ENCODE results near the gene GUCA2A. TPM values are rescaled to one million over a fixed set of nuclear protein-coding genes. Genes with fewer than 3 reads are reported as not detected.

GUCA2A gene
- total RNA-seq, 4 donors from 2014 or later: 6.0 TPM; not detected in 3

GRCh38 chr1:42136466-42136865 lies 28.1 kb downstream of the GUCA2A start:
- Histone ChIP-seq H3K27me3 (peaks cover 0 to 4% (median 0%) of the 10 kb centered on the region in 3 donors), H3K4me1 (no peaks in the 10 kb centered on the region), H3K9me3 (no peaks in the 10 kb centered on the region), H3K4me3 (no peak overlapping the region), H3K36me3 (no peaks in the 10 kb centered on the region), H3K27ac (no peak overlapping the region)
- intact Hi-C loops (cut with DNase I; ENCODE audit: low total_unique reads) (no loop called here), in situ Hi-C loops (cut with MboI; ENCODE audit: low sequenced_read_pairs in 4 of 4) (loop anchor here in 1 of 4 donors (25.0 kb wide), 2 partner anchors 601 to 926 kb away; partner anchors contain the start of gene CLDN19)
- ATAC-seq (no peak), DNase-seq (no peak)
- TF ChIP-seq CTCF (IDR thresholded peaks at IDR 0.05 in 4 of 5, conservative IDR thresholded peaks at IDR 0.05 in 1 of 5): no peak

- peaks cover 0 to 1% (median 0%) of the 10 kb centered on the region in 3 donors for H3K27me3 ChIP-seq
- H3K4me1 ChIP-seq: no peaks in the 10 kb centered on the region
- no peak overlapping the region for H3K4me3 ChIP-seq
- intact Hi-C loops (cut with DNase I; ENCODE audit: low total_unique reads): no loop called here
- DNase-seq (no peak), ATAC-seq (no peak)
- H3K36me3 ChIP-seq: no peaks in the 10 kb centered on the region
- in situ Hi-C loops (cut with MboI; ENCODE audit: low sequenced_read_pairs in 4 of 4): loop anchor here in 1 of 4 donors (25.0 kb wide), 2 partner anchors 602 to 927 kb away; partner anchors contain the start of gene CLDN19
- H3K27ac ChIP-seq: no peak overlapping the region
- H3K9me3 ChIP-seq: no peaks in the 10 kb centered on the region
- no peak for TF ChIP-seq CTCF (IDR thresholded peaks at IDR 0.05 in 4 of 5, conservative IDR thresholded peaks at IDR 0.05 in 1 of 5)
- TF ChIP-seq POLR2A (IDR thresholded peaks at IDR 0.05): no peak
Observed at GRCh38 chr1:42135426-42135825, 29.1 kb downstream of the GUCA2A start.

- DNase-seq (no peak), ATAC-seq (no peak)
- no peak overlapping the region for H3K27ac ChIP-seq
- in situ Hi-C loops (cut with MboI; ENCODE audit: low sequenced_read_pairs in 4 of 4) (loop anchor here in 1 of 4 donors (25.0 kb wide), 2 partner anchors 603 to 928 kb away; partner anchors contain the start of gene CLDN19), intact Hi-C loops (cut with DNase I; ENCODE audit: low total_unique reads) (no loop called here)
- H3K9me3 ChIP-seq: no peaks in the 10 kb centered on the region
- H3K27me3 ChIP-seq: no peaks in the 10 kb centered on the region
- no peak overlapping the region for H3K4me3 ChIP-seq
- H3K36me3 ChIP-seq: no peaks in the 10 kb centered on the region
- H3K4me1 ChIP-seq: no peaks in the 10 kb centered on the region
- TF ChIP-seq CTCF (IDR thresholded peaks at IDR 0.05 in 4 of 5, conservative IDR thresholded peaks at IDR 0.05 in 1 of 5) (no peak), POLR2A (IDR thresholded peaks at IDR 0.05) (no peak)
Observed at GRCh38 chr1:42133809-42134526, 30.6 kb downstream of the GUCA2A start.

- Histone ChIP-seq H3K27me3 (no peaks in the 10 kb centered on the region), H3K4me3 (no peak overlapping the region), H3K36me3 (no peaks in the 10 kb centered on the region), H3K9me3 (no peaks in the 10 kb centered on the region), H3K4me1 (no peaks in the 10 kb centered on the region), H3K27ac (no peak overlapping the region)
- in situ Hi-C loops (cut with MboI; ENCODE audit: low sequenced_read_pairs in 4 of 4): loop anchor here in 1 of 4 donors (25.0 kb wide), 2 partner anchors 604 to 929 kb away; partner anchors contain the start of gene CLDN19
- no peak for ATAC-seq
- no peak for DNase-seq
- intact Hi-C loops (cut with DNase I; ENCODE audit: low total_unique reads): no loop called here
- TF ChIP-seq CTCF (IDR thresholded peaks at IDR 0.05 in 4 of 5, conservative IDR thresholded peaks at IDR 0.05 in 1 of 5) (no peak), POLR2A (IDR thresholded peaks at IDR 0.05) (no peak)
Observed at GRCh38 chr1:42133390-42133789, 31.2 kb downstream of the GUCA2A start.
